Loucy (cell line): ENCODE results near the gene RMRP.

Experiments used
- CTCF ChIP-seq: fragments of 200-600 bp; sonication (generic); conservative IDR thresholded peaks from 2 replicates; pipeline ENCODE4 v1.5.1; 2014; ENCODE audit warnings: mild to moderate bottlenecking, antibody characterized with exemption, low read length
- EZH2phosphoT487 ChIP-seq: fragments of 200-600 bp; IDR thresholded peaks from 2 replicates; pipeline ENCODE4 v1.6.1; 2018; ENCODE audit warnings: antibody characterized with exemption, mild to moderate bottlenecking, moderate library complexity, borderline replicate concordance

DNA sequence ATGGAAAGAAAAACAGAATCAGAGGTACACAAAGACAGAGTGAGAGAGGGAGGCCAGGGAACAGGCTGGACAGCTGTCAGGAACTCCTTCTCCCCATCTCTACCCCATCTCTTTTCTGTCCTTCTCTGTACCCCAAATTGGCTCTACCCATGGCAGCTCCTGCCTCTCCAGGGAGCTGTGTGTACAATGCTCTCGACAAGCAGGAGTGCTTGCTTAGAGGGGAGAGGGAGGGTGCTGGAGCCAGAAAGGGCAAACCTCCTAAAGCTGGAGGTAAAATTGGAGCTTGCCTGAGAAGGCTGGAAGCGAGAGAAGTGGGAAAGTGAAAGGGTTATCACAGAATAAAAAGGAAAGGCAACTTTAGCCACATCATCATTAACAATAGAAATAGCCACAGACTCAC, 25.5 kb upstream of the RMRP start:
- TF ChIP-seq CTCF = no peak
- no peak for TF ChIP-seq EZH2phosphoT487
